Measurements from ENCODE around the gene SCUBE1.

GRCh38 chr22:43337385-43337784, 5.8 kb downstream of the SCUBE1 start:
- no peak for TF ChIP-seq EZH2 (IDR thresholded peaks at IDR 0.05)
- no peak for TF ChIP-seq POLR2AphosphoS5 (IDR thresholded peaks at IDR 0.05; ENCODE audit: borderline replicate concordance, low read depth, low read length)
